Thyroid gland (tissue), 4 donors: ENCODE results near the gene AKT1S1.

Source experiments
- CTCF ChIP-seq, 6 experiments: fragments of 200-600 bp in 3 of 6; fragments of 450-650 bp in 3 of 6; sonication (generic) in 3 of 6; IDR thresholded peaks; one replicate each; pipeline ENCODE4 v1.5.1; 2016 to 2019; ENCODE audit warnings: antibody characterized with exemption in 6 of 6, mild to moderate bottlenecking in 2 of 6, inconsistent platforms in 1 of 6, moderate library complexity in 1 of 6
- POLR2A ChIP-seq, 2 donors: fragments of 450-650 bp; IDR thresholded peaks; one replicate each; pipeline ENCODE4 v1.6.1; 2017; ENCODE audit warnings: antibody characterized with exemption in 2 of 2, mild to moderate bottlenecking in 2 of 2, moderate library complexity in 1 of 2

- TF ChIP-seq CTCF (IDR thresholded peaks at IDR 0.05) (no peak), POLR2A (IDR thresholded peaks at IDR 0.05) (no peak)
Measured at GRCh38 chr19:49847731-49848696, 29.1 kb downstream of the AKT1S1 start.
